Left cardiac atrium (tissue), 4 donors: ENCODE results near the gene IRX2. TPM values are rescaled to one million over a fixed set of nuclear protein-coding genes. Genes with fewer than 3 reads are reported as not detected.

ENCODE experiments used
- ATAC-seq, 2 donors: fragments of 200-7000 bp; cut with Tn5 transposase; one replicate each; pipeline ENCODE4 v1.9.1; 2020; ENCODE audit warnings: mild to moderate bottlenecking in 2 of 2, moderate library complexity in 2 of 2
- DNase-seq: peaks from one replicate; pipeline ENCODE4 v3.0.0-alpha.2; 2020
- intact Hi-C, 2 donors: fragments of 100-400 bp; cut with DNase I; formaldehyde crosslinking; loops; one replicate each; pipeline versions ENCODE4 v1.14.1 to v1.15.1; 2022 to 2023
- total RNA-seq, 2 donors: library from RNA; stranded (reverse); fragmentation: NEBNext Ultra II Directional; extraction: Animal tissue kit (Norgen Biotek cat#: 25700); gene quantifications; one replicate each; pipeline ENCODE4 v1.2.1, GENCODE V29; 2021
- donor health status: DM: no; HTN: yes; CAD: no.
- donor health status: DM: no; HTN: yes; CAD: no; lungs with severe emphysema.
- donor health status: DM: yes; HTN: yes; CAD: no.
- donor health status: Dilated cardiomyopathy.

IRX2 gene
- total RNA-seq, 2 donors from 2014 or later: 0.27 to 1.0 TPM

DNA sequence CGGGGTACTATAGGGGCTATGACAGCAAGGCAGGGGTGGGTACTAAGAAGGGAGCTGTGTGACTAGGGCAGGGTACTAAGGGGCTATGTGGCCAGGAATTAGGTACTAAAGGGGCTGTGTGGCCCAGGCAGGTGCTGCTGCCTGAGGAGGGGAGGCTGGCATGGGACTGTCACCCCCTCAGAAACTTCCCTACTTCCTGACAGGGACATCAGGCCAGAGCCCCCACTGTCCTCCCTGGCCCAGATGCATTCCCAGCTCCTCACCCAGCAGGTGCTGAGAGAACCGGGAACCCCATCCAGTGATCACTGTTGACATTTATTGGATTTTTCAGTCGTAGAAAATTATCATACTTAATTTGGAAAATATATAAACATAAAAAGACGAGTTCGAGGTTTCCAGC lies 26.6 kb downstream of the IRX2 start:
- intact Hi-C loops: no loop called here
- ATAC-seq: no peak
- no peak for DNase-seq

- intact Hi-C loops: no loop called here
- ATAC-seq (no peak), DNase-seq (no peak)
Measured at GRCh38 chr5:2724031-2724581, 27.4 kb downstream of the IRX2 start.

GRCh38 chr5:2722901-2723300 lies 28.6 kb downstream of the IRX2 start:
- intact Hi-C loops: no loop called here
- ATAC-seq (no peak), DNase-seq (no peak)

- no peak for DNase-seq
- ATAC-seq: no peak
Measured at GRCh38 chr5:2721385-2722138, 29.9 kb downstream of the IRX2 start.

DNA sequence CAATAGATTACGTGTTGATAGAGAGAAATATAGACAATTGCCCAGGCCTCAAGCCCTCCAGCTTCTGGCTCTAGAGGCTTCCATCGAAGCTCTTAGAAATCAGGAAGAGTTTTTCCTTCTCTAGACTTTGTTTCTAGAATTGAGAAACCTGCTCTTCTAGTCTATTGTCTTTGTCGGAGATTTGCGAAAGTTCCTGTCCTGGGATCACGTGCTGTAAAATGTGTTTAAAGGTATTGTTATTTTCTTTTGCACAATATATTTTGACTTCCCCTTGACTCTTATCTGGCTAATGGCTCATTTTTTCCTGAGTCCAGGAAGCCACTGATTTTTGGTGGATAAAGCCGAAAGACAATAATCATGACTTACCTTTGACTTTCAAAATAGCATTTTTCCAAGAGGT lies 32.1 kb downstream of the IRX2 start:
- intact Hi-C loops: no loop called here
- no peak for DNase-seq
- no peak for ATAC-seq

More at GRCh38 chr5:2721385-2722138, 29.9 kb downstream of the IRX2 start:
- intact Hi-C loops: no loop called here

- ATAC-seq: no peak
- intact Hi-C loops: no loop called here
- DNase-seq: no peak
Measured at GRCh38 chr5:2718115-2718514, 33.4 kb downstream of the IRX2 start.

GRCh38 chr5:2715856-2716255 lies 35.6 kb downstream of the IRX2 start:
- intact Hi-C loops: no loop called here
- ATAC-seq: no peak
- no peak for DNase-seq

DNA sequence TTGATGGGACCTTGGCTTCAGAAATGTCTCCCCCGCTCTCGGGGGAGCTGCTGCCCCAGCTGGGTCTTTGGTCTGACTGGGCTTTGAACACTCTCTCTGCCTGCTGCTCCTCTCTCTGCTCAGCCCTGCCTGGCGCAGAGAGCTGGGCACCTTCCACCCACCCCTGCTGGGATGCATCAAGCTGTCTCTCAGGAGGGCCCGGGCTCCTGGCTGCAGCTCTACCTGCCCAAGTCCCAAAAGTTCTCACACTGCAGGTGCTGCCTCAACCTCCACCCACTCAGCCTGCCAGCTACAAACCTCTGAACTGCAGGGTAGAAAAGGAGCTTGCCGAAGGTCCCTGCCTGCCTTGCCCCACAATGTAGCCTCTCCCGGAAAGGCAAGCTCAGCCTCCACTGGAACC lies 36.7 kb downstream of the IRX2 start:
- ATAC-seq (no peak), DNase-seq (no peak)
- intact Hi-C loops: no loop called here

DNA sequence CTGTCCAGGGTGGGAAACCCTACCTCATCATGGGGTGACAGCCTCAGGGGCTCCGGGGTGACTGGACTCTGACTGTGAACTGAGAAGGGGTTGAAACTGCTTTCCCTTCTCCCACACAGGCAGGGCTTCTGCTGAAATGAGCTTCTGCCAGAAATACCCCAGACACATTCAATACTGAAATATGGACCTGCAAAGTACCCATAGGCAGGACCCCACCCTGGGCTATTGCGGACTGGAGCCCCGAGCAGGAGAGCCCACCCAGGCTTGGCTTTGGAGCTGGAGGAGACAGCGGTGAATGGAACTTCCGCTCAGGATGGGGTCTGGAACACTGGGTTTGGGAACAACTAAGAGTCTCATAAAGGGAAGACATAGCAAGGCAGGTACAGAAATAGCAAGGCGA lies 37.5 kb downstream of the IRX2 start:
- no peak for ATAC-seq
- intact Hi-C loops: no loop called here
- no peak for DNase-seq

- no peak for ATAC-seq
- intact Hi-C loops: no loop called here
- no peak for DNase-seq
Measured at GRCh38 chr5:2711446-2712425, 39.7 kb downstream of the IRX2 start.

DNA sequence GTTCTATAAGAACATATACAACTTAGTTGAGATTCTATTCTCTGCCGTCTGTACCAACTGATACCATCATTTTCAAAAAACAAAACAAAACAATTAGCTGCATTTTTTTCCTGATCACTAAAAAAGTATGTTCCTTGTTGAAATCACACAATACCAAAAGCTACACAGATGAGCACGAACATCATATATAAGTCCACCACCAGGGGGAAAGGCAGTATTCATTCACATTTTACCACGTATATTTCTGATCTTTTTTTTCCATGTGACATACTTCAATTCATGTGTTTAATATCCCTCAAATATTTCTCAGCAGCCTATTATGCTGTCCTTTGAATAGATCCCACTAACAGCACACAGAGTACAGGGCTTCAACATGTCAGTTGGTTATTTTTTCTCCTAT lies 40.6 kb downstream of the IRX2 start:
- intact Hi-C loops: no loop called here
- no peak for DNase-seq
- no peak for ATAC-seq

DNA sequence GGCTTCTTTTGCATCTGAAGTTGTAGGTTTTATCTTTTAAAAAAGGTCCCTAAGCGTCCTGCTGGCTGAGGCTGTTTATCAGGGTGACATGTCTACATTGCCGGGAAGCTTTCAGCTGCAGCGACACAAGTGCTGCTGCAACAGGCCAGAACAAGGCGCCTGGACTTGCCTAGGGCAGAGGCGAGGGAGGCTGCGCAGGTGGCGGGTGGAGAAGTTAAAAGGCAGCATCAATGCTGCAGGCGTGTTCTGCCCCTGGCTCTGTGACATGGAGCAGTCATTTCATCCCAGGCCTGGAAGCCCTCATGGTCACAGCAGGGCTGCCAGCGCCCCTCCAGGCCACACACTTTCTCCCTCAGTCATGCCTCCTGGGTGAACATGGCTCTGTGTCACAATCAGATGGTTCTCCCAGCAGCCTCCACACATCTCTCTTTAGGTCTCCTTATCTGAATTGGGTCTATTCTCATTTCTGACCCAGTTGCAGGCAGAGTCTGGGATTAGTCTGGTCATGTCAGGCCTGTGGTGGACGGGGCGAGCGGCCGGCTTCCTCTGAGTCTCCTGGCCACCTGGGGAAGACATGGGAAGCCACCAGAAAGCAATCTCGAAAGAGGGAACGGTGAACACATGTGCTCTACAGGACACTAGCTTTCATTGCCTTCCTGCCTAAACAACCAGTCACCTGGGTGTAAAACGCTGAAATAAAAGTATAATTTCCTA lies 41.3 kb downstream of the IRX2 start:
- intact Hi-C loops: no loop called here
- no peak for DNase-seq
- no peak for ATAC-seq

- no peak for DNase-seq
- intact Hi-C loops: no loop called here
- no peak for ATAC-seq
Measured at GRCh38 chr5:2708751-2709150, 42.7 kb downstream of the IRX2 start.

- intact Hi-C loops: no loop called here
- ATAC-seq: no peak
- no peak for DNase-seq
Measured at GRCh38 chr5:2708132-2708531, 43.3 kb downstream of the IRX2 start.

DNA sequence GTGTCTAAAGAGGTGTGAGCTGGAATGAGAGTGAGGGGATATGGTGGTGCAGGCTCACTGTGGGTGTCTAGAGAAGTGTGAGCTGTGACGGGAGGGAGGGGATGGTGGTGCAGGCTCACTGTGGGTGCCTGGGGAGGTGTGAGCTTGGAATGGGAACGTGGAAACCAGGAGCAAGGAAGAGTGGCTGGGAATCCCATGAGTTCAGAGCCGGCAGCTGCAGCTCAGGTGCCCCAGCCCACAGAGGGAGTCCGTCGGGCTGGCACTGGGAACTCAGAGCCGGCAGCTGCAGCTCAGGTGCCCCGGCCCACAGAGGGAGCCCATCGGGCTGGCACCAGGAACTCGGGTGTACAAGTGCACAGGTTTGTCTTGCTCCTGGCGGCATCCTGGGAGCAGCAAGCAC lies 45.6 kb downstream of the IRX2 start:
- DNase-seq: no peak
- intact Hi-C loops: no loop called here
- ATAC-seq: no peak

GRCh38 chr5:2704806-2705645 lies 46.5 kb downstream of the IRX2 start:
- intact Hi-C loops: no loop called here
- no peak for ATAC-seq
- DNase-seq: no peak

DNA sequence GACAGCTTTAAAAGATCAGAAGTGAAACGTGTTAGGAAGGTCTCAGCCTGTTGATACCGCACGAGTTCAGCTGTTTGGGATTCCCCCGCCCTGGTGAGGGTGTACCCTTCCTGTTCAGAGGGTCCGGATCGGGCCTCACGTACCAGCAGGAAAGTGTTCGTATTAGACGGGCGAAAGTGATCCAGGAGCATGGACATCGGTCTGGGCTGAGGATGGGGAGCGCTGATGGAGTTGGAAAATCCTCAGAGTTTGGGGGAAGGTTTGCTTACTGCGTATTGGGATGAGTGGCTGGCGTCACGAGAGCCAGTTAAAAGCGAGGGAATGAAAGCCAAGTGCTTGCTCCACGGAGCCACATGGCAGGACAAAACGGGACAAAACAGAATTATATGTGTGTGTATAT lies 47.4 kb downstream of the IRX2 start:
- no peak for DNase-seq
- no peak for ATAC-seq
- intact Hi-C loops: no loop called here

DNA sequence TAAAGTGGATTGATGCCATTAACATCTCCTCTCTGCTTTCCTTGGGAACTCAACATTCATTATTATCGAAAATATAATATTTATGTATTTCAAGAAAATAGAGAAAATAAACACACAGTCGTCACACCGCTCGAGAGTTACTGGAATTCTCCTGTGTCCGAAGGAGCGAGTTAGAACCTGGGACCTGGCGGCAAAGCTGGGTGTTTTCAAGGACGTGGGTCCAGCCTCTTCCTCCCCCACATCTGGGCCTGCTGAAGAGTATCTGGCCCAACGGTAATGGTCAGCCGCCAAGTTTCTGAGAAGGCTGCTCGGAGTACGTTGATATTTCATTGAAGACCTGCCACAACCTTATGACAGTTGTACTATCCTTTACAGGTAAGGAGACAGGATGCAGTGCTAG lies 47.9 kb downstream of the IRX2 start:
- no peak for ATAC-seq

DNA sequence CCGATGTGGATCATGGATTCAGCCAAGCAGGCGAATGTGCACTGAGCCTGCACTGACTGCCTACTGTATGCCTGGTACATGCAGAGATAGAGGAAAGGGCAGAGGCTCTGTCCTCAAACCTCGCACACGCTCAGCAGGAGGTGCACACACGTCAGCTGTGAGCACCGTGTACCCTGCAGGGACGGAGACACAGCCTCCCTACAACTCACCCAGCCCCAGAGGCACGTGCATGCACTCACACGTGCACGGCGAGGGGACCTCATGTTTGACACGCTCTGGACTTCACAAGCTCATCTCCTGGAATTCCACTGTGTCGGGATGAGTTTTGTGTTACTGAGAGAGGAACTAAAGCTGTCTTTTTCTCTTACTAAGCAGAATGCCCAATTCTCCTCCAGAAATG lies 48.4 kb downstream of the IRX2 start:
- ATAC-seq (no peak), DNase-seq (no peak)
- intact Hi-C loops: no loop called here

More for the DNA sequence above, 47.9 kb downstream of the IRX2 start:
- DNase-seq: no peak
- intact Hi-C loops: no loop called here
